ENCODE data around the gene KAT5.

GRCh38 chr11:65709661-65710060, 2.4 kb upstream of the KAT5 start:
- TF ChIP-seq NR2C2 (CRISPR knock-in tag; IDR thresholded peaks at IDR 0.05): no peak
- TF ChIP-seq SMAD4 (CRISPR knock-in tag; IDR thresholded peaks at IDR 0.05): no peak

Measured in WTC11 (cell line).